GM12878 (cell line): ENCODE data around the gene FBXO42. TPM values are rescaled to one million over a fixed set of nuclear protein-coding genes. Genes with fewer than 3 reads are reported as not detected.

Experiments used
- ATAC-seq: fragments of 200-7000 bp; cut with Tn5 transposase; 3 replicates; pipeline ENCODE4 v1.9.1; 2020; ENCODE audit warnings: mild to moderate bottlenecking, moderate library complexity
- BruUV-seq: library from RNA; stranded (reverse); fragments of 400-500 nt; replicated peaks from 2 replicates; lab custom pipeline; 2021; lab: Mats Ljungman, UMichigan
- CTCF ChIA-PET: fragments of 300-600 bp; sonication (Branson Sonifier 250); formaldehyde crosslinking; extraction: SDS; loops from one replicate; lab custom pipeline; 2021; ENCODE audit warnings: inconsistent platforms; lab: Yijun Ruan, JAX
- POLR2A ChIA-PET: fragments of 350-600 bp; formaldehyde crosslinking; extraction: SDS; loops from one replicate; lab custom pipeline; 2021; ENCODE audit warnings: inconsistent platforms; lab: Charles Lee
- RAD21 ChIA-PET: fragments of 300-600 bp; sonication (Branson Sonifier 250); formaldehyde crosslinking; loops from one replicate; lab custom pipeline; 2023; ENCODE audit warnings: antibody characterized with exemption; ENCODE audit not compliant: unreplicated experiment; lab: Charles Lee
- SMC1A ChIA-PET: fragments of 300-600 bp; sonication (Branson Sonifier 250); formaldehyde crosslinking; loops from one replicate; lab custom pipeline; 2023; ENCODE audit not compliant: unreplicated experiment, uncharacterized antibody; lab: Charles Lee
- DNase-seq: peaks from one replicate; pipeline ENCODE4 v3.0.0-alpha.2; 2011; ENCODE audit warnings: low read depth, low spot score
- FAIRE-seq: peaks from 3 replicates; lab custom pipeline; 2011; peaks lifted over from hg19 to GRCh38; lab: Jason Lieb, UNC
- H2AFZ ChIP-seq: 2 replicates; pipeline ENCODE4 v1.6.0; 2011; ENCODE audit warnings: low read depth, low read length, control low read depth; ENCODE audit not compliant: control insufficient read depth
- H3K27ac ChIP-seq: 2 replicates; pipeline ENCODE4 v1.5.1; 2011; ENCODE audit warnings: control low read depth; ENCODE audit not compliant: control insufficient read depth, insufficient read depth
- H3K27me3 ChIP-seq, 2 experiments: replicated peaks in 1 of 2; 2 replicates each; pipeline versions ENCODE4 v1.6.0 to v1.6.1; 2011; ENCODE audit warnings: low read length in 1 of 2; ENCODE audit not compliant: control insufficient read depth in 2 of 2, insufficient read depth in 2 of 2
- H3K36me3 ChIP-seq, 2 experiments: 2 replicates each; pipeline ENCODE4 v1.5.1; 2011; ENCODE audit warnings: low read length in 1 of 2; ENCODE audit not compliant: control insufficient read depth in 2 of 2, insufficient read depth in 2 of 2
- H3K4me1 ChIP-seq: 2 replicates; pipeline ENCODE4 v1.6.1; 2011; ENCODE audit warnings: mild to moderate bottlenecking, low read length, moderate library complexity, mixed read lengths; ENCODE audit not compliant: control insufficient read depth, insufficient read depth
- H3K4me2 ChIP-seq: 2 replicates; pipeline ENCODE4 v1.6.0; 2011; ENCODE audit warnings: control low read depth; ENCODE audit not compliant: control insufficient read depth, insufficient read depth
- H3K4me3 ChIP-seq: fragments of 200-600 bp; sonication (generic); 2 replicates; pipeline ENCODE4 v1.5.1; 2016
- H3K79me2 ChIP-seq: 2 replicates; pipeline ENCODE4 v1.6.0; 2011; ENCODE audit warnings: low read length; ENCODE audit not compliant: control insufficient read depth, insufficient read depth
- H3K9ac ChIP-seq: 2 replicates; pipeline ENCODE4 v1.8.0; 2011; ENCODE audit warnings: low read length, control low read depth, mixed read lengths; ENCODE audit not compliant: control insufficient read depth, insufficient read depth
- H3K9me3 ChIP-seq: replicated peaks from 3 replicates; pipeline ENCODE4 v1.5.1; 2011; ENCODE audit warnings: mild to moderate bottlenecking, low read length; ENCODE audit not compliant: control insufficient read depth, insufficient read depth
- H4K20me1 ChIP-seq: 2 replicates; pipeline ENCODE4 v1.6.0; 2011; ENCODE audit not compliant: control insufficient read depth, insufficient read depth
- ATF7 ChIP-seq: fragments of 450-650 bp; IDR thresholded peaks from 2 replicates; pipeline ENCODE4 v1.6.1; 2016; ENCODE audit warnings: low read depth, mild to moderate bottlenecking
- CREB1 ChIP-seq: IDR thresholded peaks from 2 replicates; pipeline ENCODE4 v1.6.1; 2012; ENCODE audit warnings: low read depth, mild to moderate bottlenecking, inconsistent platforms
- CTCF ChIP-seq, 3 experiments: IDR thresholded peaks in 2 of 3; conservative IDR thresholded peaks in 1 of 3; 2 replicates each; pipeline ENCODE4 v1.5.1; 2011; ENCODE audit warnings: low read depth in 3 of 3, low read length in 3 of 3, mild to moderate bottlenecking in 3 of 3, control low read depth in 2 of 3, moderate library complexity in 2 of 3, inconsistent platforms in 1 of 3, mixed read lengths in 1 of 3; ENCODE audit not compliant: control insufficient read depth in 2 of 3, insufficient read depth in 1 of 3; ENCODE audit errors: extremely low read depth in 1 of 3
- IRF5 ChIP-seq: fragments of 450-650 bp; IDR thresholded peaks from 2 replicates; pipeline ENCODE4 v1.6.1; 2017; ENCODE audit warnings: borderline replicate concordance
- JUND ChIP-seq: IDR thresholded peaks from 2 replicates; pipeline ENCODE4 v1.6.1; 2012; ENCODE audit warnings: low read depth, mild to moderate bottlenecking, low read length, improper control_type of control experiment, moderate library complexity
- NFYA ChIP-seq: IDR thresholded peaks from 2 replicates; pipeline ENCODE4 v1.6.1; 2011; ENCODE audit warnings: low read depth, mild to moderate bottlenecking, low read length, improper control_type of control experiment, borderline replicate concordance
- PAX8 ChIP-seq: fragments of 450-650 bp; IDR thresholded peaks from 2 replicates; pipeline ENCODE4 v1.6.1; 2017; ENCODE audit warnings: mild to moderate bottlenecking, moderate library complexity
- PKNOX1 ChIP-seq: fragments of 450-650 bp; IDR thresholded peaks from 2 replicates; pipeline ENCODE4 v1.6.1; 2016; ENCODE audit warnings: mild to moderate bottlenecking
- RAD21 ChIP-seq: IDR thresholded peaks from 2 replicates; pipeline ENCODE4 v1.6.1; 2011; ENCODE audit warnings: mild to moderate bottlenecking, low read depth, low read length, moderate library complexity; ENCODE audit not compliant: insufficient read depth
- SP1 ChIP-seq: IDR thresholded peaks from one replicate; pipeline ENCODE4 v1.6.1; 2011; ENCODE audit warnings: low read depth, low read length
- TCF12 ChIP-seq: IDR thresholded peaks from 2 replicates; pipeline ENCODE4 v1.6.1; 2011; ENCODE audit warnings: low read depth, mild to moderate bottlenecking, low read length
- TCF3 ChIP-seq: IDR thresholded peaks from 2 replicates; pipeline ENCODE4 v1.6.1; 2012; ENCODE audit warnings: low read depth, mild to moderate bottlenecking, low read length, borderline replicate concordance; ENCODE audit not compliant: insufficient read depth
- ZNF687 ChIP-seq: fragments of 450-650 bp; IDR thresholded peaks from 2 replicates; pipeline ENCODE4 v1.6.1; 2017; ENCODE audit warnings: mild to moderate bottlenecking, moderate library complexity
- ZSCAN29 ChIP-seq: fragments of 450-650 bp; IDR thresholded peaks from 2 replicates; pipeline ENCODE4 v1.6.1; 2017; ENCODE audit warnings: mild to moderate bottlenecking, moderate library complexity
- WGBS: methylation state at CpG from one replicate; pipeline ENCODE4 v1.1.6; 2016; ENCODE audit warnings: low lambda C conversion rate; ENCODE audit not compliant: insufficient replicate concordance, insufficient coverage; ENCODE audit errors: missing lambda C conversion rate; 5-methylcytosine and 5-hydroxymethylcytosine counted together
- in situ Hi-C: fragments of 300-500 bp; cut with MboI; formaldehyde crosslinking; loops from 9 replicates; pipeline ENCODE4 v1.14.3; 2018; ENCODE audit warnings: mixed read lengths
- intact Hi-C: fragments of 100-400 bp; cut with micrococcal nuclease; formaldehyde crosslinking; loops from one replicate; pipeline ENCODE4 v1.14.2; 2022; ENCODE audit not compliant: unreplicated experiment
- polyA plus RNA-seq, 11 experiments: library from polyadenylated mRNA; depleted of rRNA in 4 of 11; unstranded in 6 of 11; stranded (reverse) in 5 of 11; fragments of >200 nt; fragmentation: Nextera tagmentation in 4 of 11; fragmentation: Illumina TruSeq in 1 of 11; extraction: Ambion mirVana in 4 of 11; extraction: Trizol in 1 of 11; gene quantifications; 1 replicate in 1 of 11; 2 replicates in 10 of 11; pipeline versions ENCODE4 v1.2.1 to v1.2.3, GENCODE V29; 2011 to 2016; ENCODE audit warnings: inconsistent platforms in 2 of 11, missing spikeins in 2 of 11, low read depth in 1 of 11
- total RNA-seq, 4 experiments: library from RNA; depleted of rRNA in 3 of 4; stranded (reverse); fragments of >200 nt in 3 of 4; fragmentation: Illumina TruSeq in 1 of 4; extraction: Trizol in 1 of 4; gene quantifications; 2 replicates each; pipeline versions ENCODE4 v1.2.1 to v1.2.3, GENCODE V29; 2013 to 2021

FBXO42 gene
- total and polyA plus RNA-seq, 10 of the 15 experiments (the other 5 are each of a cell fraction or from before 2014, with no cell fraction given) = 6.1 to 23.8 (median 15.2) TPM

GRCh38 chr1:16371725-16372124 is 19.4 kb upstream of the FBXO42 start (continued):
- TF ChIP-seq SP1 (no peak), ATF7 (peak; percentile 58), ZSCAN29 (no peak)

- Histone ChIP-seq H3K4me1 (peaks cover 9% of the 10 kb centered on the region), H3K79me2 (peaks cover 72% of the 10 kb centered on the region), H3K4me2 (peak overlapping the region; percentile 77), H4K20me1 (peaks cover 14% of the 10 kb centered on the region), H2AFZ (no peak overlapping the region), H3K27me3 (no peaks in the 10 kb centered on the region), H3K27ac (no peak overlapping the region; the same call in 1 of the 2 replicates), H3K36me3 (peaks cover 0 to 4% of the 10 kb centered on the region in 2 experiments; a peak in 2 of 4 replicates), H3K9ac (no peak overlapping the region), H3K4me3 (peak overlapping the region; percentile 91), H3K9me3 (no peaks in the 10 kb centered on the region)
- DNase-seq (no peak), ATAC-seq (no peak), FAIRE-seq (no peak)
- in situ Hi-C loops = no loop called here
- BruUV-seq = no TSS peak
- ChIA-PET POLR2A (interaction anchor here (0.5 to 3.2 kb wide), 6 partner anchors 9 to 122 kb away, joined by 3 to 34 read pairs (median 8); partner anchors contain the start of gene FBXO42), CTCF (interaction anchor here (0.6 to 5.7 kb wide), 4 partner anchors 17 to 351 kb away, joined by 3 to 30 read pairs (median 5); partner anchors contain the start of gene NECAP2), SMC1A (interaction anchor here (0.8 to 5.8 kb wide), 10 partner anchors 10 to 82 kb away, joined by 3 to 37 read pairs (median 4); partner anchors contain the start of genes NECAP2 and SPATA21), RAD21 (interaction anchor here (3.2 kb wide), 1 partner anchor 51 kb away, joined by 14 read pairs; no protein-coding TSS in a partner anchor)
- 95% methylated on average over 4 of the region's 4 CpGs for WGBS
- intact Hi-C loops = loop anchor here (5.0 kb wide), 3 partner anchors 132 to 523 kb away; partner anchors contain the start of genes CPLANE2 and SPEN
- TF ChIP-seq ZNF687 = no peak
- no peak for TF ChIP-seq CREB1
- TF ChIP-seq RAD21 = no peak
- TF ChIP-seq TCF3 = no peak
- TF ChIP-seq PKNOX1 = no peak
- no peak for TF ChIP-seq NFYA
- no peak for TF ChIP-seq JUND
- TF ChIP-seq CTCF (IDR thresholded peaks at IDR 0.05 in 2 of 3, conservative IDR thresholded peaks at IDR 0.05 in 1 of 3; ENCODE audit: control insufficient read depth in 2 of 3, extremely low read depth in 1 of 3, insufficient read depth in 1 of 3, low read depth in 3 of 3, low read length in 3 of 3) = no peak
- no peak for TF ChIP-seq TCF12
- TF ChIP-seq PAX8 = no peak
- no peak for TF ChIP-seq IRF5
These were observed 17.5 kb upstream of the FBXO42 start for GRCh38 chr1:16369821-16370220.
